HG02970 (cell line): Measurements from ENCODE around the gene NDUFA8.

Experiments used
- ATAC-seq: cut with Tn5 transposase; IDR thresholded peaks from one replicate; pipeline ENCODE4 v1.9.1; 2021; ENCODE audit warnings: mild to moderate bottlenecking, moderate library complexity, moderate number of reproducible peaks; ENCODE audit not compliant: unreplicated experiment, low FRiP score

NDUFA8 gene

DNA sequence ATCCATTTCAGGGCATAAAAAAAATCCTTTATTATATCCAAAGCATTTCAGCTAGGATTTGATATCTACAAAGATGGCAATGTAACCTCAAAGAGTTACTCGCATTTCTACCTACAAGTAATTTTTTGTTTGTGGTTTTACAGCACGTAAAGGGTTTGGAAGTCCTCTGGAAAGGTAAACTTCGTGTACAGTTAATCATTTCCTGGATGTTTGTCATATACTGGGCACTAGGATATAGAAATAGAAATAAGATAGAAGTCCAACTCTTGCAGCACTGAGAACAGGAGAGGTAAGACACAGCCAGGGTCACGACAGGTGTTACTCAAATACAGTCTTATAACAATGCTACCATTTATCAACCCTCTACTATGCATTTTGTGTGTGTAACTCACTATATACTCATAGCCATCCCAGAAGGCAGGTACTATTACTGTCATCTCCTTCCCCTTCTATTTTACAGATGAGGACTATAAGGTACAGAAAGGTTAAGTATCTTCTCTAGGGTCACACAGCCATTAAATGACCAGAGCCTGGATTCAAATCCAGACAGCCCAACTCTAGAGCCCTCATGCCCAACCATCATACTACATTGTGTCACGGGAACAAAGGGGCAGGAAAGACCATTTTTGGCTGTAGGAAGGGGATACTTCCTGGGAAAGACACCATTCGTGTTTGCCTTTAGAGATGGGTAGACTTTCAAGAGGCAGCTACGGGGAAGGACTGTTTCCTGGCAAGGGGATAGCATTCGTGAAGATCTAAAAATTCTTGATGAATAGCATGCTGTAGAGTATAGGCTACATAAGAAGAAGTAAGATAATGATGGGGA is 19.0 kb downstream of the NDUFA8 start:
- ATAC-seq, result no peak

DNA sequence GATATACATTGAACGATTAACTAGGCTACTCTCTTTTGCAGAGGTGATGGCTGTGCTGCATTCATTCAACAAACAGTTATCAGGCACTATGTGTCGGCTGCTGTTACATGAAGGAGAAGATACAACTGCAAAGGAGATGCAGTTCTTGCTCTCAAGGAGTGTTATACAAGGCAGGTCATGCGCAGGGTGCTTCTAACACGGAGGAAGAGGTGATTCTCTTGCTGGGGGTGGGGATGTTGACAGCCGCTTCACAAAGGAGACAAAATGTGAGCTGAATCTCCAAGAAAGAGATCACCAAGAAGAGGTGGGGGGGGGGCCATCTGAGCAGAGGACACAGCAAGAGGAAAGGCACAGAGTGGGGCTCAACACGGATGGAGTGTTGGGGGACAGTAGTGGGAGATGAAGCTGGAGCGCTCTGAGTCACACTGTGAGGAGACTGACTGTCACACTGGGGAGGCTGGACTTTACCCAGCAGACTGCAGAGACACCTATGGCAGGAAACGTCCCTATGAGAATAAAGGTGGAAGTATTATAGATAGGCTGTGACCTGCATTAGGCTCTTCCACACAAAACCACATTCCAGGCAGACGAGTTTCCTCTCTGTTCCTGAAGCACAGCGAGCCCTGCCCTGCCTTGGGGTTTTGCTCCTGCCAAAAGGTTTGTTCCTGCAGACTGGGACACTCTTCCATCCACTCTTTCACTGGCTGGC is 20.9 kb downstream of the NDUFA8 start:
- no peak for ATAC-seq

DNA sequence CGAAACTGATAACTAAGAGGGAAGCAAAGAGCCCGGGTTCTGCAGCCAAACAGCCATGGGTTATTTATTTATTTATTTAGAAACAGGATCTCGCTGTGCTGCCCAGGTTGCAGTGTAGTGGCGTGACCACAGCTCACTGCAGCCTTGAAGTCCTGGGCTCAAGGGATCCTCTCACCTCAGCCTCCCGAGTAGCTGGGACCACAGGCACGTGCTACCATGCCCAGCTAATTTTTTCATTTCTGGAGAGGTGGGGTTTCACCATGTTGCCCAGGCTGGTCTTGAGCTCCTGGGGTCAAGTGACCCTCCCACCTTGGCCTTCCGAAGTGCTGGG is 24.1 kb downstream of the NDUFA8 start:
- no peak for ATAC-seq

DNA sequence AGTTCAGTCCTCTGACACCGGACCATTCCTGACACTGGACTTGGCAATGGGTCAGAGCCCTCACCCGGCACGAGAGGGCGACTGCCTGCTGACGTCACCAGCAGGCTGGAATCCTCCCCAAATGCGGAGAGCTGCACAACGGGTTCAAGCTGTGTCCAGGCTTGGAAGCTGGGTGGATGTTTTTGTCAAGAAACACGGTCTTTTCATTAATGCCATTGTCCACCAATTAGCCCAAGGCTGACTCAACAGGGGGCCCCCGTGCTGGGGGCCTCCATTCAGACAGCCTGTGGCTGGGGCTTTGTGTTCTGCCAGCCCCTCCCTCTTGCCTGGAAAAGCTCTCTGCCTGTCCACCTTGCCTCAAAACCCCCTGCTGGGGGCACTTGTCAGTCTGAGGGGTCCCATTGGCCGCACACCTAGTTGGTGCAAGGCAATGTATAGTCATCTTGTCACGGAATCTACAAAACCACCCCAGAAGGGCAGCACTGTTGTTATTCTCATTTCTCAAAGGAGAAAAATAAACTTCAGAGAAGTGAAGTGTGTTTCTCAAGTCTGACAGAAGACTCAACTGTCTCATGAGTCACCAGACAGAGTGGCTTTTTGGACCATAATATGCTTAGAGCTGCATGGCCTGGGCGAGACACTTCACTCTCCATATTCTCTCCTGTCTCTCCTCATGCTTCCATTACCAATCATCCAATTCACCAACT is 24.6 kb downstream of the NDUFA8 start:
- no peak for ATAC-seq

DNA sequence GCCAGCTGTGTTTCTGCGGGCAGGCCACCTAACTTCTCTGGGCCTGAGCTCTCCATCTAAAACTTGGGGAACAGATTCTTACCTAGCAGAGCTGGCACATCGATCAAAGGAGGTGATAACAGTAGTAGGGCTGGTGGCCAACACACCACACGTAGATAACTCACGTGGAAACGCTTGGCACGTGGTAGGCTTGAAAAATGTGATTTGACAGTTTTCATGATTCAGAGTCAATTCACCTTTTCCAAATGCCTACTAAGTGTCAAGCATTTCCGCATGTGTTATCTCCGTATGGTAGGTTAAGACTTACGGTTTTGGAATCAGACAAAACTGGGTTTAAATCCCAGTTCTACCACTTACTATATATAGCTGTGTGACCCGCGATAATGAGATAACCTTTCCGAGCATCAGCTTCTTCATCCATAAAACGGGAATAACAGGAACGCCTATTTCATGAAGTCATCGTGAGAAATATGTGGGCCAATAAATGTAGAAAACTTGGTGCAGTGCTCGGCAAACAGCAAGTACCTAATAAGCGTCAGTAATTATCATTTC is 25.5 kb downstream of the NDUFA8 start:
- no peak for ATAC-seq

- ATAC-seq, result no peak
Observed at GRCh38 chr9:122133263-122133983, 26.2 kb downstream of the NDUFA8 start.

- ATAC-seq, result no peak
Observed at GRCh38 chr9:122132539-122132938, 27.0 kb downstream of the NDUFA8 start.

- ATAC-seq, result no peak
Observed at GRCh38 chr9:122131401-122132001, 28.1 kb downstream of the NDUFA8 start.

GRCh38 chr9:122130837-122131236 is 28.7 kb downstream of the NDUFA8 start:
- no peak for ATAC-seq

DNA sequence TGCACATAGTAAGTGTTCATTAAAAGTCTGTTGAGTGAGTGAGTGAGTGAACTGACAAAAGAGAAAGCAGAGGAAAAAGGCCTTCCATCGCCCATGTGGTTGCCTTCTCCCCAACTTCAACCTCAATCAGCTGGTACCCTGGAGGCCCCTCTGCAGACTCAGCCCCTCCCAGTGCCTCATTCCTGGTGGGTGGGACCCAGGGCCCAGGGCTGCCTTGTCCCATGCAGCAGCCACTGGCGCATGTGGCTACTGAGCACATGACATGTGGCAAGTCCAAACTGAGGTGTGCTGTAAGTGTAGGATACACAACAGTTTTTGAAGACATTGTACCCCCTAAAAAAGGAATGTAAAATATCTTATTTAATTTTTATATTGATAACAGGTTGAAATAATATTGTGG is 29.6 kb downstream of the NDUFA8 start:
- no peak for ATAC-seq

DNA sequence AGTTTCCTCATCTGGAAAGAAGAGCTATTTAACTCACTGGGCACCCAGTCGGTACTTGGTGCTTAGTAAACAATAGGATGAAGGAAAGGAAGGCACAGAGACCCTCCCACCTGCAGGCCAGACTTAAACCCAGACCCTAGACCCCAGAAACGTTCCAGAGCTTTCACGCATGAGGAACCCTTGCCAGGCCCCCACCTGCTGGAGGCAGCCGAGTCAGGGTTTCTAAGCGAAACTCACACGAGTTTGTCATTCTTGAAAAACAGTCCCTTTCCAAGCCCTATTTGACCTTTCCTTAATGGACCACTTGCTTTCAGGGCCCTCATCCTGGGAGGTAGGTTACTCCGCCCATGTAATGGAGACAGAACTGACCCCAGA is 30.6 kb downstream of the NDUFA8 start:
- no peak for ATAC-seq

DNA sequence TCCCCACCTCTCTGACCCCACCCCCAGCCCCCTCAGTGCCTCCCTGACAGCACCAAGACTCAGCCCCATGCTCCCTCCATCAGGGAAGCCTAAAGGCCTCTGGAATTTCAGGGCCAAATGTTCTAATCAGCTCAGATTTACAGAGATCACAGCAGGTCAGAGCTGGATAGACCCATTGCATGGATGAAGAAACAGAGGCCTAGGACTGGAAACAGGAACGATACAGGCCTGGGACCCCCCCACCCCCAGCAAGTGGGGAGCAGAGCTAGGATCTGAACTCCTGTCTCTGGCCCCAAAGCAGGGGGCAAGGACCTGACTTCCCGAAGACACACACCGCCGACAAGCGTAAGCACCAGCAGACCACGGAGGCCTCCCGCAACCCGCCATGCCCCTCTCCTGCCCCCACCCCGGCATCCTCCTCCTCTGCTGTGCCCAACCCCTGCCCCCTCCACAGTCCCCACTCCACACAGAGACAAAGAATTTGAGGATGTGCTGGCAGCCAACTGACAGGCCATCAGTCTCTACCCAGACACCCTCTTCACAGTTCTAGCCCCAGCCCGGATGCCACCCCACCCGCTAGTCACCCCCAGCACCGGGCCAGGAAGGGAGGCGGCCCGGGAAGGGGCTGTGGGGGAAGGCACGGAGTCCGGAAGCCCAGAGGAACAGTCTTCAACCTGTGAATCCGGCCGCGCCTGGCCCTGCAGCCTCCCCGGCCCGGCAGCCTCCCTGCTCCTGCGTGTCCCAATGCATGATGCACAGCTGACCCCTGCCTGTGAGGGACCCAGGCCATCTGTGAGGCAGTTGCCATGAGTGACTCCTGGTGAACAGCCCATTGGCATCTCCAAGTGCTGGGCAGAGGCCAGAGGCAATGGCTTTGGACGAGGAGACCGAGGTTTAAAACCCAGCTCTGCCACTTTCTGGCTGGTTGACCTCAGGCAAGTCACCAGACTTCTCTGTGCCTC is 31.3 kb downstream of the NDUFA8 start:
- no peak for ATAC-seq

- ATAC-seq, result no peak
Observed at GRCh38 chr9:122127396-122127798, 32.2 kb downstream of the NDUFA8 start.

GRCh38 chr9:122126331-122127261 is 33.0 kb downstream of the NDUFA8 start:
- no peak for ATAC-seq

DNA sequence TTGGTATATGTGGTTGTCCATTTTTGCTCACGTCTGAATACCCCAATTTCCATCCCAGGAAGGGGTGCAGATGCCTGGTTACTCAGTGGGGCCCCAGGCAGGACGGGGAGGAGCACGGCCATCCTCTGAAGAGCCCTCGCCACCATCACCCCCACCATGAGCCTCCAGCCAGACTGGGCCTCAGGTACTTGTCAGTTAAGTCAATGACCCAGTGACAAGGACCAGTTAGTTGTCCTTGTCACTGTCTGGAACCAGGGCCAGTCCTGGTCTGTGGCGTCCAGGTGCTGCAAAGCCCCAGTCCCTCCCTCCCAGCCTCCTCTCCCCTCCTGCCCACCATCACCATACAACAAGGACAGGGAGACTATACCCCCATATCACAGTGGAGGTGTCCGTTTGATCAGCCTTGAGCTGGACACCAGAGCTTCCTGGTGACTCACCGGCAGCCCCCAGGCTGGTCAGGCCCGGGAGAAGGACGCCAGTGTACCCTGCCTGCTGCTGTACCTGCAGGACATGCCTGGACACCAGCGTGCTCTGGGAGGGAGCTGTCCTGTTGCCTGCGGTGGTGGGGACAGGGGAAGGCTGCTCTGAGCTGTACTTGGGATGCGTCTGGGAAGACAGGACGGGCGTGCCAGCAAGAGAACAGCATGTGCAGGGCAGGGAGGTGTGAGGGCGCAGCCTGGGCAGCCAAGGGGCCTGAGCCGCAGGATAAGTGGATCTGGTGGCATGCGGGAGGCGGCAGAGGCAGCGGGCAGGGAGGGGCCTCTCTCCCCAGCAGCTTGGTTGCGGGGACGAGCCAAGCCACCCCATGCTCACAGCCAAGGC is 33.9 kb downstream of the NDUFA8 start:
- ATAC-seq, result no peak

GRCh38 chr9:122125158-122125508 is 34.4 kb downstream of the NDUFA8 start:
- ATAC-seq, result no peak

DNA sequence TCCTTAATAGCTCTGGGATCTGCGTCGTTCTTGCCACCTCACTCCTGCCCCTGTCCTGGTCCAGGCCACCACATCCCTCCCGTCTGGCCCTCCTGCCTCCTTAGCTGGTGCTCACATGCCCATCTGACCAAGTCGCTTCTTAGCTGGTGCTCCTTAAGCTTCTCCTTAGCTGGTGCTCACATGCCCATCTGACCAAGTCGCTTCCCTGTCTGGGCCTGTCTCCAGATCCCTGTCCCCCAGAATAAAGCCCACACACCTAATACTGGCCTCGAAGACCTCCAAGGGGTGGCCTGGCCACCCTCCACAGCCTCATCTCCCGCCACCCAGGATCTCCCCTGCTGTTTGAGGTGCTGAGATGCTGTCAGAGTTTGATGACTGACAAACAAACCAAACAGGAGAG is 35.1 kb downstream of the NDUFA8 start:
- no peak for ATAC-seq
